ENCODE results near the gene ITGB1BP1.

GRCh38 chr2:9428965-9429577, 5.7 kb upstream of the ITGB1BP1 start:
- TF ChIP-seq GATA2 (IDR thresholded peaks at IDR 0.05; ENCODE audit: low read depth, low read length) (no peak), GATA3 (IDR thresholded peaks at IDR 0.05; ENCODE audit: low read depth, low read length) (no peak)

Measured in SH-SY5Y (cell line).